Uterus (tissue), 4 donors: ENCODE data around the gene TMEM117. TPM values are rescaled to one million over a fixed set of nuclear protein-coding genes. Genes with fewer than 3 reads are reported as not detected.

Experiments used
- DNase-seq, 2 donors: peaks; one replicate each; pipeline ENCODE4 v3.0.0-alpha.2; 2019 to 2020
- H3K27ac ChIP-seq, 2 donors: fragments of 200-600 bp; sonication (generic); 1 replicate in 1 of 2; 2 replicates in 1 of 2; pipeline ENCODE4 v1.5.1; 2016 to 2018
- H3K27me3 ChIP-seq, 2 donors: fragments of 200-600 bp; sonication (generic); one replicate each; pipeline ENCODE4 v1.5.1; 2018 to 2019; ENCODE audit warnings: control low read depth in 1 of 2
- H3K36me3 ChIP-seq, 2 donors: fragments of 200-600 bp; sonication (generic); one replicate each; pipeline ENCODE4 v1.5.1; 2019; ENCODE audit warnings: control low read depth in 1 of 2
- H3K4me1 ChIP-seq, 2 donors: fragments of 200-600 bp; sonication (generic); one replicate each; pipeline ENCODE4 v1.5.1; 2018 to 2019; ENCODE audit warnings: control low read depth in 1 of 2
- H3K4me3 ChIP-seq, 2 donors: fragments of 200-600 bp; sonication (generic); 1 replicate in 1 of 2; 2 replicates in 1 of 2; pipeline ENCODE4 v1.5.1; 2018 to 2019; ENCODE audit warnings: mild to moderate bottlenecking in 1 of 2
- H3K9me3 ChIP-seq, 2 donors: fragments of 200-600 bp; sonication (generic); one replicate each; pipeline ENCODE4 v1.5.1; 2019; ENCODE audit warnings: control low read depth in 1 of 2
- CTCF ChIP-seq, 4 experiments: fragments of 200-600 bp in 2 of 4; fragments of 450-650 bp in 2 of 4; sonication (generic) in 2 of 4; IDR thresholded peaks; one replicate each; pipeline ENCODE4 v1.5.1; 2016 to 2019; ENCODE audit warnings: antibody characterized with exemption in 4 of 4, mild to moderate bottlenecking in 2 of 4, moderate library complexity in 1 of 4
- POLR2A ChIP-seq, 2 donors: fragments of 450-650 bp; IDR thresholded peaks; one replicate each; pipeline ENCODE4 v1.6.1; 2016; ENCODE audit warnings: antibody characterized with exemption in 2 of 2, mild to moderate bottlenecking in 1 of 2, moderate library complexity in 1 of 2
- intact Hi-C: fragments of 100-400 bp; cut with DNase I; formaldehyde crosslinking; loops from one replicate; pipeline ENCODE4 v1.15.1; 2023; ENCODE audit warnings: low total_unique reads
- total RNA-seq, 4 donors: library from RNA; depleted of rRNA in 3 of 4; stranded (reverse); fragments of >200 nt in 3 of 4; gene quantifications; one replicate each; pipeline versions ENCODE4 v1.1.0 to v1.2.4, GENCODE V29; 2014 to 2023
- donor health status: DM: yes; HTN: yes; CAD: no.

TMEM117 gene
- total RNA-seq, 4 donors from 2014 or later = 1.0 to 34.4 (median 6.1) TPM

GRCh38 chr12:44003721-44004120 is 167.8 kb downstream of the TMEM117 start:
- Histone ChIP-seq H3K9me3 (no peaks in the 10 kb centered on the region), H3K4me3 (no peak overlapping the region), H3K4me1 (no peaks in the 10 kb centered on the region), H3K27me3 (no peaks in the 10 kb centered on the region), H3K27ac (no peak overlapping the region), H3K36me3 (no peaks in the 10 kb centered on the region)
- TF ChIP-seq CTCF (IDR thresholded peaks at IDR 0.05) (no peak), POLR2A (IDR thresholded peaks at IDR 0.05) (no peak)
- DNase-seq = no peak
- intact Hi-C loops = no loop called here

GRCh38 chr12:44015333-44015941 is 179.6 kb downstream of the TMEM117 start:
- Histone ChIP-seq H3K27ac (no peak overlapping the region), H3K4me3 (no peak overlapping the region), H3K36me3 (no peaks in the 10 kb centered on the region), H3K4me1 (no peaks in the 10 kb centered on the region), H3K9me3 (no peaks in the 10 kb centered on the region), H3K27me3 (no peaks in the 10 kb centered on the region)
- intact Hi-C loops = no loop called here
- TF ChIP-seq CTCF (IDR thresholded peaks at IDR 0.05) (peak; percentile 31 to 46 (median 46)), POLR2A (IDR thresholded peaks at IDR 0.05) (no peak)
- no peak for DNase-seq

GRCh38 chr12:44017216-44017615 is 181.3 kb downstream of the TMEM117 start:
- Histone ChIP-seq H3K27me3 (no peaks in the 10 kb centered on the region), H3K27ac (no peak overlapping the region), H3K4me1 (no peaks in the 10 kb centered on the region), H3K9me3 (no peaks in the 10 kb centered on the region), H3K36me3 (no peaks in the 10 kb centered on the region), H3K4me3 (no peak overlapping the region)
- no peak for DNase-seq
- intact Hi-C loops = no loop called here
- TF ChIP-seq POLR2A (IDR thresholded peaks at IDR 0.05) = no peak
- no peak for TF ChIP-seq CTCF (IDR thresholded peaks at IDR 0.05)

GRCh38 chr12:44019118-44019517 is 183.2 kb downstream of the TMEM117 start:
- TF ChIP-seq CTCF (IDR thresholded peaks at IDR 0.05) = no peak
- TF ChIP-seq POLR2A (IDR thresholded peaks at IDR 0.05) = no peak
- no peak for DNase-seq
- Histone ChIP-seq H3K36me3 (no peaks in the 10 kb centered on the region), H3K9me3 (no peaks in the 10 kb centered on the region), H3K4me1 (no peaks in the 10 kb centered on the region), H3K27me3 (no peaks in the 10 kb centered on the region), H3K27ac (no peak overlapping the region), H3K4me3 (no peak overlapping the region)
- intact Hi-C loops = no loop called here

- intact Hi-C loops = no loop called here
- H3K27me3 ChIP-seq = no peaks in the 10 kb centered on the region
- no peak overlapping the region for H3K4me3 ChIP-seq
- no peak for DNase-seq
- TF ChIP-seq CTCF (IDR thresholded peaks at IDR 0.05) (no peak), POLR2A (IDR thresholded peaks at IDR 0.05) (no peak)
- H3K9me3 ChIP-seq = no peaks in the 10 kb centered on the region
- no peak overlapping the region for H3K27ac ChIP-seq
- no peaks in the 10 kb centered on the region for H3K4me1 ChIP-seq
- H3K36me3 ChIP-seq = no peaks in the 10 kb centered on the region
Measured at GRCh38 chr12:44020555-44020954, 184.7 kb downstream of the TMEM117 start.
